Measurements from ENCODE around the gene FCRL1. TPM values are rescaled to one million over a fixed set of nuclear protein-coding genes. Genes with fewer than 3 reads are reported as not detected.

Gene FCRL1
- total RNA-seq, 2 experiments from 2014 or later, result not detected

Other genes with a start within 250 kb of the FCRL1 start
- not detected for gene FCRL4, start 222.0 kb downstream of the FCRL1 start, total RNA-seq
- 1 to 10 TPM in 1 of 2 experiments, under 1 TPM in 1; 0.82 to 2.2 TPM for gene FCRL3, start 119.4 kb downstream of the FCRL1 start, total RNA-seq
- not detected for gene FCRL2, start 43.0 kb downstream of the FCRL1 start, total RNA-seq
- not detected for gene CD5L, start 21.7 kb upstream of the FCRL1 start, total RNA-seq
- not detected for gene KIRREL1, start 173.5 kb upstream of the FCRL1 start, total RNA-seq

Measured in activated CD8-positive, alpha-beta memory T cell treated with anti-CD3 and anti-CD28 coated beads, Interleukin-2, amount 10 ng/mL, durations not matched to agents 7 days and 5 days (primary cell).